ENCODE data around the gene TSC1. TPM values are rescaled to one million over a fixed set of nuclear protein-coding genes. Genes with fewer than 3 reads are reported as not detected.

Gene TSC1
- total RNA-seq, 1 experiment from 2014 or later, result 19.3 TPM

DNA sequence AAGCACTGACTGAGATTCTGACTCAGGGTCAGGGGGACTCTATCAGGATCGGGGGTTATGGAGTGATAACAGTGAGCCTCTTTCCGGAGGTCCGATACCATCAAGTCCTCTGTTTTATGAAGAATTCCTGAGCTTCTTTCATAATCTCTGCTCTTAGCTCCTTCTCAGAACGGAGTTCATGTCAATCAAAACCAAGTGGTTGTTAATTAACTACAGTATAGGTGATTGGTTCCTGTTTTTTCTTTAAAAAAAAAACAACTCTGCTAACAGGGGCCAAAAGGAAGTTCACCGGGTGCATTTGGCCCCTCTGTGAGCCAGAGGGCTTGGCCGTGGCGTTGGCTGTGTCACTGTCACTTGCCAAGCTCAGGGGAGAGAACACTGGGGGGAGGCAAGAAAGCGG is 38.0 kb upstream of the TSC1 start:
- H4K20me1 ChIP-seq (ENCODE audit: low read length), result no peaks in the 10 kb centered on the region
- ChIA-PET POLR2A (ENCODE audit: unreplicated experiment) (no interaction called here), CTCF (interaction anchor here (0.6 kb wide), 1 partner anchor 8 kb away, joined by 10 read pairs; no protein-coding TSS in a partner anchor)

DNA sequence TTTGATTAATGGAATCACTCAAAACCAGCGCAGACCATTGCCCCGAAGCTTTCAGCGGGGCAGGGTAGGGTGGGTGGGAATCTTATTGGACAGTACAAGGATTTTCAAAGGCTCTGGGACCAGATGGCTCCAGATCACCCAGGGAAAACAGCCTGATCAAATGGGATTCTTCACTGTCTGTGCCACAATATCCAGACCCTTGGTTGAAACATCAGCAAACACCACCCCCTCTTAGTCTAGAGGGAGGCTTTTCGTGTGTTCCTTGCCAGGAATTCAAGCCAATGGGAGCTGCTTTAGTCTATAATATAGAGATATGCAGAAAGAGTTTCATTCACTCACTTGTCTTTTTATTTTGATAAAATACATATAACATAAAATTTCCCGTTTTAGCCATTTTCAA is 35.7 kb upstream of the TSC1 start:
- Histone ChIP-seq H3K9ac (ENCODE audit: low read length) (no peak overlapping the region), H3K27ac (ENCODE audit: low read length) (no peak overlapping the region), H3K36me3 (ENCODE audit: low read depth, low read length) (no peaks in the 10 kb centered on the region), H3K79me2 (ENCODE audit: low read length) (no peaks in the 10 kb centered on the region), H4K20me1 (ENCODE audit: low read length) (no peaks in the 10 kb centered on the region), H3K4me3 (ENCODE audit: low read length) (no peak overlapping the region), H3K9me3 (ENCODE audit: low read length) (no peaks in the 10 kb centered on the region), H3F3A (ENCODE audit: low read length, unreplicated experiment) (no peaks in the 10 kb centered on the region), H3K4me1 (ENCODE audit: insufficient read depth, low read length) (no peaks in the 10 kb centered on the region), H2AFZ (ENCODE audit: low read length) (no peak overlapping the region), H3K27me3 (ENCODE audit: low read length) (peaks cover 15% of the 10 kb centered on the region), H3K9me2 (replicated peaks; ENCODE audit: low read length) (no peaks in the 10 kb centered on the region), H3K4me2 (ENCODE audit: low read length) (no peak overlapping the region)
- ChIA-PET CTCF (no interaction called here), POLR2A (ENCODE audit: unreplicated experiment) (no interaction called here)
- TF ChIP-seq, protein P1, sequence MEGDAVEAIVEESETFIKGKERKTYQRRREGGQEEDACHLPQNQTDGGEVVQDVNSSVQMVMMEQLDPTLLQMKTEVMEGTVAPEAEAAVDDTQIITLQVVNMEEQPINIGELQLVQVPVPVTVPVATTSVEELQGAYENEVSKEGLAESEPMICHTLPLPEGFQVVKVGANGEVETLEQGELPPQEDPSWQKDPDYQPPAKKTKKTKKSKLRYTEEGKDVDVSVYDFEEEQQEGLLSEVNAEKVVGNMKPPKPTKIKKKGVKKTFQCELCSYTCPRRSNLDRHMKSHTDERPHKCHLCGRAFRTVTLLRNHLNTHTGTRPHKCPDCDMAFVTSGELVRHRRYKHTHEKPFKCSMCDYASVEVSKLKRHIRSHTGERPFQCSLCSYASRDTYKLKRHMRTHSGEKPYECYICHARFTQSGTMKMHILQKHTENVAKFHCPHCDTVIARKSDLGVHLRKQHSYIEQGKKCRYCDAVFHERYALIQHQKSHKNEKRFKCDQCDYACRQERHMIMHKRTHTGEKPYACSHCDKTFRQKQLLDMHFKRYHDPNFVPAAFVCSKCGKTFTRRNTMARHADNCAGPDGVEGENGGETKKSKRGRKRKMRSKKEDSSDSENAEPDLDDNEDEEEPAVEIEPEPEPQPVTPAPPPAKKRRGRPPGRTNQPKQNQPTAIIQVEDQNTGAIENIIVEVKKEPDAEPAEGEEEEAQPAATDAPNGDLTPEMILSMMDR (conservative IDR thresholded peaks at IDR 0.05; ENCODE audit: low read depth, low read length), result no peak
- TF ChIP-seq EZH2phosphoT487 (IDR thresholded peaks at IDR 0.05; ENCODE audit: borderline replicate concordance, low read length), result no peak
- TF ChIP-seq EZH2 (IDR thresholded peaks at IDR 0.05; ENCODE audit: low read length, unreplicated experiment), result no peak
- ATAC-seq (no peak), DNase-seq (no peak)
- no TSS peak for BruUV-seq (replicated peaks)
- intact Hi-C loops (cut with micrococcal nuclease), result no loop called here

More for the DNA sequence above, 38.0 kb upstream of the TSC1 start:
- Histone ChIP-seq H3K4me3 (ENCODE audit: low read length) (no peak overlapping the region), H3K9ac (ENCODE audit: low read length) (no peak overlapping the region), H3F3A (ENCODE audit: low read length, unreplicated experiment) (no peaks in the 10 kb centered on the region), H3K27me3 (ENCODE audit: low read length) (peaks cover 15% of the 10 kb centered on the region), H2AFZ (ENCODE audit: low read length) (no peak overlapping the region), H3K79me2 (ENCODE audit: low read length) (no peaks in the 10 kb centered on the region), H3K27ac (ENCODE audit: low read length) (no peak overlapping the region), H3K9me3 (ENCODE audit: low read length) (no peaks in the 10 kb centered on the region), H3K36me3 (ENCODE audit: low read depth, low read length) (no peaks in the 10 kb centered on the region), H3K9me2 (replicated peaks; ENCODE audit: low read length) (no peaks in the 10 kb centered on the region), H3K4me2 (ENCODE audit: low read length) (no peak overlapping the region), H3K4me1 (ENCODE audit: insufficient read depth, low read length) (no peaks in the 10 kb centered on the region)
- BruUV-seq (replicated peaks), result no TSS peak
- TF ChIP-seq EZH2phosphoT487 (IDR thresholded peaks at IDR 0.05; ENCODE audit: borderline replicate concordance, low read length), result no peak
- TF ChIP-seq, protein P1 (conservative IDR thresholded peaks at IDR 0.05; ENCODE audit: low read depth, low read length), result no peak
- no peak for TF ChIP-seq EZH2 (IDR thresholded peaks at IDR 0.05; ENCODE audit: low read length, unreplicated experiment)
- DNase-seq (no peak), ATAC-seq (no peak)
- intact Hi-C loops (cut with micrococcal nuclease), result no loop called here

DNA sequence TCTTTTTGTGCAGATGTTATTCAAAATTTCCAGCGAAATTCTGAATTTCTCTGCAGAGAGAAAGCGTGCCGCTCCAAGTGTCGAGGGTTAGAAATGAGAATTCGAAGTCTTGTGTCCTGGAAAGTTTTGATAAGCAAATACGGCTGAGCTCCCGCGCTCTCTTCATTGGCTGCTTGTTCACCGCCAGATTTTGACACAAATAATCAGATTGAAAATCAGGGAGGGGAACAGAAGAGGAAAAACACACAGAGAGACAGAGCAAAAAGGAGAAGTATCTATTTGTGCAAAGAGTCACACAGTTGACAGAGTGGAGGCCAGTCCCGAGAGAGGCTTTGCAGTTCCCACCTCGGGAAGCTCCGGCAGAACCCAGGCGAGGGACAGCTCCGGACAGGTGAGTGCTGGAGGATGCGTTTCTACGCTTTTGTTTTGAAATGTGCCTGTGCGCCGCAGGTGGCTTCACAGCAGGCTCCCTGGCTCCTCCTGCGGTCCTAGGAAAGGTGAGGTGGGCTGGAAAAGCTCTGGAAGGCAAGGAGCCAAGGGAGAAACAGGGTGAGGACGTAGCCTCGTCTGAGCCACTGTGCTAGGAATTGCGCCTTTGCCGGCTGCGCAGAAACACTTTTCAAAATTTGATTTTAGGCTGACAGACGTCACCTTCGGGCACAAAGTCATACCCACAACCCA is 34.2 kb upstream of the TSC1 start, which contains the start of gene GFI1B:
GFI1B (plus strand) TSS at position 244 of the 681 bp plus-strand sequence. CDS start 7,985 bp downstream, outside the sequence.
- CTCF ChIA-PET, result no interaction called here
- H3K27me3 ChIP-seq (ENCODE audit: low read length), result peaks cover 15% of the 10 kb centered on the region

More for the DNA sequence above, 34.2 kb upstream of the TSC1 start, which contains the start of gene GFI1B:
- H3K9ac ChIP-seq (ENCODE audit: low read length), result no peak within 1 kb of the TSS
- intact Hi-C loops (cut with micrococcal nuclease), result no loop called here
- ATAC-seq (no peak), DNase-seq (peak; percentile 8)
- peak within 1 kb of the TSS; percentile 61; the same call in 1 of the 2 replicates for H3K4me2 ChIP-seq (ENCODE audit: low read length)
- H3K9me2 ChIP-seq (replicated peaks; ENCODE audit: low read length), result no peaks in the 10 kb centered on the region
- no peaks in the 10 kb centered on the region for H3K79me2 ChIP-seq (ENCODE audit: low read length)
- POLR2A ChIA-PET (ENCODE audit: unreplicated experiment), result no interaction called here
- H2AFZ ChIP-seq (ENCODE audit: low read length), result 0 out of 2 replicates have a peak within 1 kb of the TSS, but pooled peaks have one; percentile 38
- no peak within 1 kb of the TSS for H3K4me3 ChIP-seq (ENCODE audit: low read length)
- no peaks in the 10 kb centered on the region for H3K9me3 ChIP-seq (ENCODE audit: low read length)
- TF ChIP-seq EZH2phosphoT487 (IDR thresholded peaks at IDR 0.05; ENCODE audit: borderline replicate concordance, low read length), result no peak
- TF ChIP-seq, protein P1 (conservative IDR thresholded peaks at IDR 0.05; ENCODE audit: low read depth, low read length), result no peak
- TF ChIP-seq EZH2 (IDR thresholded peaks at IDR 0.05; ENCODE audit: low read length, unreplicated experiment), result no peak
- H3F3A ChIP-seq (ENCODE audit: low read length, unreplicated experiment), result no peaks in the 10 kb centered on the region
- H4K20me1 ChIP-seq (ENCODE audit: low read length), result no peaks in the 10 kb centered on the region
- no peak within 1 kb of the TSS for H3K27ac ChIP-seq (ENCODE audit: low read length)
- BruUV-seq (replicated peaks), result no TSS peak
- H3K4me1 ChIP-seq (ENCODE audit: insufficient read depth, low read length), result no peaks in the 10 kb centered on the region
- no peaks in the 10 kb centered on the region for H3K36me3 ChIP-seq (ENCODE audit: low read depth, low read length)

All from PC-3 (cell line).